Measurements from ENCODE around the gene H3-3A. TPM values are rescaled to one million over a fixed set of nuclear protein-coding genes. Genes with fewer than 3 reads are reported as not detected.

The H3-3A gene
- total and polyA plus RNA-seq, 2 experiments from 2014 or later = 913 to 2,407 TPM

- Histone ChIP-seq H3K79me2 (replicated peaks; ENCODE audit: insufficient read depth) (no peaks in the 10 kb centered on the region), H3K36me3 (ENCODE audit: insufficient read depth) (no peaks in the 10 kb centered on the region), H3K27me3 (ENCODE audit: insufficient read depth) (peaks cover 13% of the 10 kb centered on the region), H2AFZ (no peak overlapping the region), H3K4me1 (ENCODE audit: insufficient read depth) (peaks cover 19% of the 10 kb centered on the region), H3K4me2 (no peak overlapping the region), H3F3A (replicated peaks; ENCODE audit: low read depth) (0 out of 2 replicates have a peak, but pooled peaks cover 7% of the 10 kb centered on the region), H4K20me1 (replicated peaks; ENCODE audit: insufficient read depth) (no peaks in the 10 kb centered on the region), H3K27ac (ENCODE audit: low read depth) (no peak overlapping the region), H3K4me3 (no peak overlapping the region), H3K9me2 (ENCODE audit: insufficient read depth) (no peaks in the 10 kb centered on the region)
- DNase-seq (ENCODE audit: low spot score) (no peak), ATAC-seq (no peak)
- no peak overlapping the region for H3K4me3 Mint-ChIP-seq
- TF ChIP-seq ZNF331 (CRISPR knock-in tag; IDR thresholded peaks at IDR 0.05; ENCODE audit: low read depth) = no peak
- TF ChIP-seq EZH2 (IDR thresholded peaks at IDR 0.05; ENCODE audit: low read depth, unreplicated experiment) = no peak
- TF ChIP-seq ETS1 (IDR thresholded peaks at IDR 0.05) = no peak
- H3K36me3 Mint-ChIP-seq (ENCODE audit: low read depth) = 0 out of 3 replicates have a peak, but pooled peaks cover 3% of the 10 kb centered on the region
- H3K4me1 Mint-ChIP-seq = peaks cover 25% of the 10 kb centered on the region
- H3K27me3 Mint-ChIP-seq (ENCODE audit: insufficient read depth, low read depth, poor library complexity) = peaks cover 28% of the 10 kb centered on the region
- no peak overlapping the region for H3K27ac Mint-ChIP-seq
- peaks cover 9% of the 10 kb centered on the region; the same call in 2 of the 3 replicates for H3K9me3 Mint-ChIP-seq
Measured at GRCh38 chr1:226118357-226118756, 55.8 kb downstream of the H3-3A start.

- Mint-ChIP-seq H3K36me3 (ENCODE audit: low read depth) (0 out of 3 replicates have a peak, but pooled peaks cover 3% of the 10 kb centered on the region), H3K4me1 (peaks cover 33% of the 10 kb centered on the region), H3K27me3 (ENCODE audit: insufficient read depth, low read depth, poor library complexity) (peaks cover 29% of the 10 kb centered on the region), H3K27ac (no peak overlapping the region), H3K9me3 (peaks cover 9% of the 10 kb centered on the region; the same call in 2 of the 3 replicates), H3K4me3 (no peak overlapping the region)
- peaks cover 27% of the 10 kb centered on the region for H3K4me1 ChIP-seq (ENCODE audit: insufficient read depth)
- no peaks in the 10 kb centered on the region for H3K9me2 ChIP-seq (ENCODE audit: insufficient read depth)
- no peak for DNase-seq (ENCODE audit: low spot score)
- no peak overlapping the region for H3K27ac ChIP-seq (ENCODE audit: low read depth)
- no peaks in the 10 kb centered on the region for H3K79me2 ChIP-seq (replicated peaks; ENCODE audit: insufficient read depth)
- no peak overlapping the region for H3K4me2 ChIP-seq
- no peaks in the 10 kb centered on the region for H3K36me3 ChIP-seq (ENCODE audit: insufficient read depth)
- 0 out of 2 replicates have a peak, but pooled peaks cover 10% of the 10 kb centered on the region for H3F3A ChIP-seq (replicated peaks; ENCODE audit: low read depth)
- H3K4me3 ChIP-seq = no peak overlapping the region
- no peak for ATAC-seq
- H4K20me1 ChIP-seq (replicated peaks; ENCODE audit: insufficient read depth) = no peaks in the 10 kb centered on the region
- H3K27me3 ChIP-seq (ENCODE audit: insufficient read depth) = peaks cover 13% of the 10 kb centered on the region
- no peak overlapping the region for H2AFZ ChIP-seq
- TF ChIP-seq ETS1 (IDR thresholded peaks at IDR 0.05) (no peak), ZNF114 (CRISPR knock-in tag; IDR thresholded peaks at IDR 0.05) (no peak), EZH2phosphoT487 (IDR thresholded peaks at IDR 0.05; ENCODE audit: unreplicated experiment) (no peak), STAT1 (IDR thresholded peaks at IDR 0.05; ENCODE audit: unreplicated experiment) (no peak), REST (IDR thresholded peaks at IDR 0.05; ENCODE audit: unreplicated experiment) (no peak), ZNF331 (CRISPR knock-in tag; IDR thresholded peaks at IDR 0.05; ENCODE audit: low read depth) (no peak), EZH2 (IDR thresholded peaks at IDR 0.05; ENCODE audit: low read depth, unreplicated experiment) (no peak), CREB1 (CRISPR knock-in tag; IDR thresholded peaks at IDR 0.05; ENCODE audit: low read depth) (no peak), NANOG (IDR thresholded peaks at IDR 0.05; ENCODE audit: borderline replicate concordance) (no peak), POLR2AphosphoS5 (IDR thresholded peaks at IDR 0.05; ENCODE audit: low read depth) (no peak), CTCF (conservative IDR thresholded peaks at IDR 0.05; ENCODE audit: low read depth in 2 of 2) (no peak)
Measured at GRCh38 chr1:226119169-226119568, 56.7 kb downstream of the H3-3A start.

Measured in GM23338 (cell line).